ENCODE data around the gene ZNF410.
A peak's percentile ranks its signal among the peaks of the same experiment; 100 is the strongest.

- peak in 2 of 5 experiments; percentile 24 to 29 for TF ChIP-seq CTCF (IDR thresholded peaks at IDR 0.05)
- no peak for TF ChIP-seq POLR2A (IDR thresholded peaks at IDR 0.05)
Observed at GRCh38 chr14:73935666-73936065, 49.0 kb downstream of the ZNF410 start.
